Measurements from ENCODE around the gene HOXD13. TPM values are rescaled to one million over a fixed set of nuclear protein-coding genes. Genes with fewer than 3 reads are reported as not detected.

Gene HOXD13
- total and polyA plus RNA-seq, 2 donors (not counting 3 experiments of a cell fraction or from before 2014, with no cell fraction given) = not detected

GRCh38 chr2:176120364-176121189, 28.1 kb downstream of the HOXD13 start:
- H3K4me3 ChIP-seq (replicated peaks in 1 of 3; ENCODE audit: insufficient read depth in 1 of 3, low read depth in 1 of 3, low read length in 3 of 3) = no peak overlapping the region
- H3K9me1 ChIP-seq (replicated peaks; ENCODE audit: control insufficient read depth, extremely low read depth, insufficient read depth, low read length) = no peaks in the 10 kb centered on the region
- no peak for DNase-seq (ENCODE audit: low read depth, low spot score)
- intact Hi-C loops (cut with micrococcal nuclease) = no loop called here
- no peaks in the 10 kb centered on the region for H3K36me3 ChIP-seq (ENCODE audit: control insufficient read depth in 2 of 2, extremely low read depth in 1 of 2, insufficient read depth in 2 of 2, low read length in 2 of 2)
- no peaks in the 10 kb centered on the region for H3K79me2 ChIP-seq (ENCODE audit: control insufficient read depth, insufficient read depth, low read length)
- H3K9me3 ChIP-seq (replicated peaks; ENCODE audit: control insufficient read depth, insufficient read depth, low read length) = no peaks in the 10 kb centered on the region
- ChIA-PET POLR2A (interaction anchor here (0.7 kb wide), 2 partner anchors 516 to 952 kb away, joined by 3 read pairs; partner anchors contain the start of gene ATF2), CTCF (interaction anchor here (1.4 to 4.7 kb wide), 6 partner anchors 9 to 1044 kb away, joined by 3 to 28 read pairs (median 8); no protein-coding TSS in a partner anchor)
- H3K9ac ChIP-seq (replicated peaks; ENCODE audit: extremely low read depth, insufficient read depth, low read length) = no peak overlapping the region
- no peaks in the 10 kb centered on the region for H4K20me1 ChIP-seq (replicated peaks; ENCODE audit: control insufficient read depth, extremely low read depth, insufficient read depth, low read length)
- no peak overlapping the region for H2AFZ ChIP-seq (ENCODE audit: low read depth, low read length)
- no peak overlapping the region for H3K4me2 ChIP-seq (ENCODE audit: insufficient read depth, low read length)
- dilution Hi-C loops (cut with MboI; ENCODE audit: extremely low pct_ligation_motif_present, low sequenced_read_pairs) = no loop called here
- no peak for FAIRE-seq
- H3K27me3 ChIP-seq (ENCODE audit: control insufficient read depth in 2 of 2, insufficient read depth in 2 of 2, low read length in 2 of 2) = peaks cover 55 to 70% of the 10 kb centered on the region in 2 experiments
- H3K4me1 ChIP-seq (ENCODE audit: control insufficient read depth, extremely low read depth, insufficient read depth, low read length) = peaks cover 15% of the 10 kb centered on the region
- BruUV-seq (replicated peaks) = no TSS peak
- TF ChIP-seq FOS (IDR thresholded peaks at IDR 0.05; ENCODE audit: borderline replicate concordance, insufficient read depth, low read length) (no peak), CTCF (IDR thresholded peaks at IDR 0.05; ENCODE audit: extremely low read depth in 1 of 2, insufficient read depth in 1 of 2, low read depth in 1 of 2, low read length in 2 of 2) (no peak), EZH2 (IDR thresholded peaks at IDR 0.05; ENCODE audit: borderline replicate concordance, low read depth, low read length, severe bottlenecking) (no peak), JUN (IDR thresholded peaks at IDR 0.05; ENCODE audit: borderline replicate concordance, insufficient read depth, insufficient read length, low read depth) (no peak), GATA2 (IDR thresholded peaks at IDR 0.05; ENCODE audit: insufficient read depth, insufficient read length, low read depth, low read length) (no peak), POLR2A (IDR thresholded peaks at IDR 0.05; ENCODE audit: low read depth, low read length) (no peak), POLR2AphosphoS5 (IDR thresholded peaks at IDR 0.05; ENCODE audit: insufficient read depth, low read depth, low read length) (no peak), MYC (IDR thresholded peaks at IDR 0.05; ENCODE audit: low read depth, low read length) (no peak)
- TF ChIP-seq, protein P1, sequence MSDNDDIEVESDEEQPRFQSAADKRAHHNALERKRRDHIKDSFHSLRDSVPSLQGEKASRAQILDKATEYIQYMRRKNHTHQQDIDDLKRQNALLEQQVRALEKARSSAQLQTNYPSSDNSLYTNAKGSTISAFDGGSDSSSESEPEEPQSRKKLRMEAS (IDR thresholded peaks at IDR 0.05; ENCODE audit: insufficient read depth, insufficient read length) = no peak
- H3K27ac ChIP-seq (ENCODE audit: insufficient read depth, low read depth, low read length) = no peak overlapping the region
